Measurements from ENCODE around the gene OSBPL10.

The OSBPL10 gene

DNA sequence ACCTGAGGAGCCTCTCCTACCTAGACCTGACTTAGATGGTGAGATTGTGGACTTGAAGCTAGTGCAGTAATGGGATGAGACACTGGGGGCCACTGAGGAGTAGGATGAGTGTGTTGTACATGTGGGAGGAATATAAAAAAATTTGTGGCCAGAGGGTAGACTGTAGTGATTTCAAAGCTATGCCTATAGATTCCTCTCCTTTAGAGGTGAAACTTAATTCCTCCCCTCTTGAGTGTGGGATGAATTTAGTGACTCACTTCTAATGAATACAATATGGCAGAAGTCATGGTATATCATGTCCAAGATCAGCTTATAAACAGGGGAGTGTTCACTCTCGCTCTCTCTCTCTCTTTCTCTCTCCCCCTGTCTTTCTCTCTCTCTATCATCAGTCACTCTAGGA, 7.2 kb upstream of the OSBPL10 start:
- Histone ChIP-seq H3K9me3 (ENCODE audit: control insufficient read depth, low read length) (peaks cover 63% of the 10 kb centered on the region), H3K27me3 (replicated peaks; ENCODE audit: control insufficient read depth, insufficient read depth, low read length) (no peaks in the 10 kb centered on the region), H3K9ac (ENCODE audit: low read length) (no peak overlapping the region), H3K36me3 (ENCODE audit: control insufficient read depth, insufficient read depth, low read length, severe bottlenecking) (no peaks in the 10 kb centered on the region), H3K4me1 (ENCODE audit: control insufficient read depth, insufficient read depth, low read length) (no peaks in the 10 kb centered on the region), H3K4me3 (ENCODE audit: low read length) (no peak overlapping the region)
- no peak for DNase-seq (ENCODE audit: low read depth)

DNA sequence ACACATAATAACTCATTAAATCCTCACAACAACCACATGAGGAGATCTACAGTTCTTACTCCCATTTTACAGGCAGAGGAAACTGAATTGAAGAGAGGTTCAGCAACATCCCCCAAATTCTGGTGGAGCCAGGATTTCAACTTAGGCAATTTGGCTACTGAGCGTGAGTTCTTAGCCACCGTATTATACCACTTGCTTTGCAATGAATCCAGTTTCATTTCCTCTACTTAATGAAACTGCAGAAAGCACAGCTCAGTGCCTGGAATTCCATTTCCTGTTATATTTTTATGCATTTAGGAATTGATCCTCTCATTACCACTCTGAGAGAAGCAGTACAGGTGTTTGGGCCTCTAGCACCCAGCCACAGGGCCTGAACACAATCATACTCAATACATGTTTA, 4.8 kb upstream of the OSBPL10 start:
- no peaks in the 10 kb centered on the region for H3K4me1 ChIP-seq (ENCODE audit: control insufficient read depth, insufficient read depth, low read length)
- no peaks in the 10 kb centered on the region for H3K27me3 ChIP-seq (replicated peaks; ENCODE audit: control insufficient read depth, insufficient read depth, low read length)
- peaks cover 43% of the 10 kb centered on the region for H3K9me3 ChIP-seq (ENCODE audit: control insufficient read depth, low read length)
- no peak overlapping the region for H3K9ac ChIP-seq (ENCODE audit: low read length)
- H3K4me3 ChIP-seq (ENCODE audit: low read length), result no peak overlapping the region
- no peak for DNase-seq (ENCODE audit: low read depth)
- H3K36me3 ChIP-seq (ENCODE audit: control insufficient read depth, insufficient read depth, low read length, severe bottlenecking), result no peaks in the 10 kb centered on the region

DNA sequence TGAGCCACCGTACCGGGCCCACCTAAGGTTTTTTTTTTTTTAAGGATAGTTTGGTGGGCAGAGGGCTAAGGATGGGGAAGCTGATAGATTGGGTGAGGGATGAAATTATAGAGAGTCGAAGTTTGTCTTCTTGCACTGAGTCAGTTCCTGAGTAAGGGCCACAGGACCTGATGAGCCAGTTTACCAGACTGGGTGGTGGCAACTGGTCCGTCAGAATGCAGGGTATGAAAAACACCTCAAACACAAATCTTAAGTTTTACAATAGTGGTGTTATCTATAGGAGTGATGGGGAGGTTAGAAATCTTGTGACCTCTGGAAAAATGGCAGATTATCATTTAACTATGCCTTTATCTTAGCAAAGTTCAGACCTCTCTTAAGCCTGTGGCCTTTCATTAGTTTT, 3.3 kb upstream of the OSBPL10 start:
- Histone ChIP-seq H3K27me3 (replicated peaks; ENCODE audit: control insufficient read depth, insufficient read depth, low read length) (no peaks in the 10 kb centered on the region), H3K4me3 (ENCODE audit: low read length) (no peak overlapping the region), H3K36me3 (ENCODE audit: control insufficient read depth, insufficient read depth, low read length, severe bottlenecking) (no peaks in the 10 kb centered on the region), H3K4me1 (ENCODE audit: control insufficient read depth, insufficient read depth, low read length) (peaks cover 4% of the 10 kb centered on the region), H3K9me3 (ENCODE audit: control insufficient read depth, low read length) (peaks cover 28% of the 10 kb centered on the region), H3K9ac (ENCODE audit: low read length) (no peak overlapping the region)
- DNase-seq (ENCODE audit: low read depth), result no peak

DNA sequence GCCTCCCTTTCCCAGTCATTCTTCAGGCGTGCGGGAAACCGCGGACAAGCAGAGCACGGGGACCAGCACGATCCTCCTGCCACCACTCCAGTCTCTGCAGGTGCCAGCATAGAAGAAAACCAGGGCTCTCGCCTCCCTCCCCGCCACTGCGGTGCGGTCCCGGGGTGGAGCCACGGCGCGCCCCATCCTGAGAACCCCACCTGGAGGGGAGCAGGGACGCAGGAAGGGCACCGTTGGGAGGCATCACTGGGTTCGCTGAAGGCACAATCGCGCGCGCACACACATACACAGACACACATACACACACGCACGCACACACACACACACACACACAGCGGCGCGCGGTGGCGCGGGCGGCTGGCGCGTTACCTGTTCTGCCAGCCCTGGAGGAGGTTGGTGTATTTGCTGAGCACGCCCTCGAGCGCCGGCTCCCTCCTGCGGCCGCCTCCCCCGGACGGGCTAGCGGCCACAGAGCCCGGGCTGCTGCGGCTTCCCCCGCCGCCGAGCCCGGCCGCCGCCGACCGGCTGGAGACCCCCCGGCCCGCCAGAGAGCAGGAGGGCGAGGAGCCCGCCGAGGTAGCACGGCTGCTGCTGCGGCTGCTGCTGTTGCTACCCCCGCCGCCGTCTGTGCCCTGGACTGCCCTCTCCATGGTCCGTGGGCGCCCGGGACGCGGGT, 394 bp downstream of the OSBPL10 start:
- H3K4me3 ChIP-seq (ENCODE audit: low read length), result peak overlapping the region; percentile 91
- H3K27me3 ChIP-seq (replicated peaks; ENCODE audit: control insufficient read depth, insufficient read depth, low read length), result no peaks in the 10 kb centered on the region
- peaks cover 4% of the 10 kb centered on the region for H3K9me3 ChIP-seq (ENCODE audit: control insufficient read depth, low read length)
- peaks cover 5% of the 10 kb centered on the region for H3K4me1 ChIP-seq (ENCODE audit: control insufficient read depth, insufficient read depth, low read length)
- no peaks in the 10 kb centered on the region for H3K36me3 ChIP-seq (ENCODE audit: control insufficient read depth, insufficient read depth, low read length, severe bottlenecking)
- peak overlapping the region; percentile 71 for H3K9ac ChIP-seq (ENCODE audit: low read length)
- peak; percentile 65 for DNase-seq (ENCODE audit: low read depth)

DNA sequence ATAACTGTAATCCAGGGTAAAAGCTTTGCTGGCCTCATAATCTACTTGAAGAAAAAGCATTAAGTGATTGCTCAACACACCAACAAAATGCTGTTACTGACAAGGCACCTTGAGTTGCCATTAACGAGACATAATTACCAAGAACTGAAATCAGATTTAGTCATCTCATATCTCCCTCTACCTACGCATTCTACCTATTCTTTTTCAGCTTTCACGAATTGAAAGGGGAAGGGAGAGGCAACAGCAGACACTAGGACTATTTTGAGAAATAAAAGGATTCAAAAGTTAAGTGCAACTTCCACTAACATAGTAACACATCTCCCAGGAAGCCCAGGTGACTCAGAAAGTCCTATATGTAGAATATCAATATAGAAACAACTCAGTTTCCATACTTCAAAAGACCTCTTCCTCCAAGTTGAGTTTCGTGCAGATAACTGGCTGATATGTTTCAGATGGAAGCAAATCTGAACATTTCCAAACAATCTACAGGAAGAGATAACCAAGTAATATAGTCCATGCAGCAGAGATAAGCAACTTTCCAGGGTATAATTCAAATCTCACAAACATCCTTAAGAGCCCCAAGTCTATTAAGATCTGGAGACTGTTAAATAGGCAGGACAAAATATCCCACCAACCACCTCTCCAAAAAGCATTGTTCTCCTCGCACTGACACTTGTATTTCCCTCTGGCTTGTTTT, 1.9 kb downstream of the OSBPL10 start:
- Histone ChIP-seq H3K36me3 (ENCODE audit: control insufficient read depth, insufficient read depth, low read length, severe bottlenecking) (no peaks in the 10 kb centered on the region), H3K27me3 (replicated peaks; ENCODE audit: control insufficient read depth, insufficient read depth, low read length) (no peaks in the 10 kb centered on the region), H3K4me1 (ENCODE audit: control insufficient read depth, insufficient read depth, low read length) (peaks cover 5% of the 10 kb centered on the region), H3K9ac (ENCODE audit: low read length) (no peak overlapping the region), H3K9me3 (ENCODE audit: control insufficient read depth, low read length) (peaks cover 4% of the 10 kb centered on the region), H3K4me3 (ENCODE audit: low read length) (peak overlapping the region; percentile 91)
- no peak for DNase-seq (ENCODE audit: low read depth)

DNA sequence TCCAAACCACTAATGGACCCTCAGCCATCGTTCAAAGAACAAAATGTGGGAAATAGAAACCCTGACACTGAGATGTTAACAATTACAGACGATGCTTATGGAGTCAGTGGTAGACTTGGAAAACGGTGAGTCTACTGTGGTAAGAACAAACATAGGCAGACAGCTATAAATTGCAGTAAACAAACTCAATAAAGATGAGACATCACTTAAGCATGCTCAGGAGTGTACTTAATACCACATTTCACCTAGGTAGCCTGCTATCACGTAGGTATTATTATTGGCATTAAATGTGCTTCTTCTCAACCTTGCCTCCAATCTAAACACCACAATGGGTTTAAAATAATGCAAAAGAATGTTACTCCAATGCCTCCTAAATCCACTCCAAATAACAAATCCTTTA, 2.5 kb downstream of the OSBPL10 start:
- H3K36me3 ChIP-seq (ENCODE audit: control insufficient read depth, insufficient read depth, low read length, severe bottlenecking), result no peaks in the 10 kb centered on the region
- H3K4me1 ChIP-seq (ENCODE audit: control insufficient read depth, insufficient read depth, low read length), result peaks cover 5% of the 10 kb centered on the region
- no peak overlapping the region for H3K4me3 ChIP-seq (ENCODE audit: low read length)
- no peak overlapping the region for H3K9ac ChIP-seq (ENCODE audit: low read length)
- no peaks in the 10 kb centered on the region for H3K27me3 ChIP-seq (replicated peaks; ENCODE audit: control insufficient read depth, insufficient read depth, low read length)
- H3K9me3 ChIP-seq (ENCODE audit: control insufficient read depth, low read length), result peaks cover 3% of the 10 kb centered on the region
- no peak for DNase-seq (ENCODE audit: low read depth)

DNA sequence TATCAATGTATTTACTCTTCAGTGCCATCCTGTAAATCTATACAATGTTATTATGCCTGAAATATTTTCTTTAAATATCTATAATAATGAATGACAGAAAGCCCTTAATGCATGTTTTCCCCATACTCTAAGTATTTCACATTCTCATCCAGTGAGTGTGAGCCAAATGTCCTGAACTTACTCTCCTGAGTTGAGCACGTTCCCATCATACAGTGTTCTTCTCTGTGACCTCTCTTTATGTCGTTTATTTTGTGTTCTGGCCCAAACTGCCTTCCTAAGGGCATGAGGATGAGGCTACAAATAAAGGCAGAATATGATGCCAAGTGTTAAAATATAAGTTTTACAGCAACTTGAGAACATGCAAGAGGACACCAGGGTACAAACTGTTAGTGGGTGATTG, 3.3 kb downstream of the OSBPL10 start:
- H3K9me3 ChIP-seq (ENCODE audit: control insufficient read depth, low read length), result no peaks in the 10 kb centered on the region

DNA sequence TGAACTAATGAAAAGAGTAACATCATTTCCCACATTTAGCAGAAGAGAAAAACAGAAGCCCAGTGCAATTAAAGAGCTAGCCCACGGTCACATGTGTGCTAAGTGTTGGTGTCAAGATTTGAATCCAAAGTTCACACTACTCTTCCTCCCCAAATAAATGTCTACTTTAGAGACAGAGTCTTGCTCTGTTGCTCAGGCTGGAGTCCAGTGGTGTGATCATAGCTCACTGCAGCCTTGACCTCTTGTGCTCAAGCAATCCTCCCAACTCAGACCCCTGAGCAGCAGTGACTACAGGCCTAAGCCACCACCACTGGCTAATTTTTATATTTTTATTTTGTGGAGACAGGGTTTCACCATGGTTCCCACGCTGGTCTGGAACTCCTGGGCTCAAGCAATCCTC, 4.8 kb downstream of the OSBPL10 start:
- Histone ChIP-seq H3K36me3 (ENCODE audit: control insufficient read depth, insufficient read depth, low read length, severe bottlenecking) (no peaks in the 10 kb centered on the region), H3K27me3 (replicated peaks; ENCODE audit: control insufficient read depth, insufficient read depth, low read length) (no peaks in the 10 kb centered on the region), H3K9me3 (ENCODE audit: control insufficient read depth, low read length) (no peaks in the 10 kb centered on the region), H3K4me3 (ENCODE audit: low read length) (no peak overlapping the region), H3K4me1 (ENCODE audit: control insufficient read depth, insufficient read depth, low read length) (peaks cover 5% of the 10 kb centered on the region), H3K9ac (ENCODE audit: low read length) (no peak overlapping the region)
- DNase-seq (ENCODE audit: low read depth), result no peak

More for the DNA sequence above, 3.3 kb downstream of the OSBPL10 start:
- Histone ChIP-seq H3K4me1 (ENCODE audit: control insufficient read depth, insufficient read depth, low read length) (peaks cover 5% of the 10 kb centered on the region), H3K9ac (ENCODE audit: low read length) (no peak overlapping the region), H3K27me3 (replicated peaks; ENCODE audit: control insufficient read depth, insufficient read depth, low read length) (no peaks in the 10 kb centered on the region), H3K36me3 (ENCODE audit: control insufficient read depth, insufficient read depth, low read length, severe bottlenecking) (no peaks in the 10 kb centered on the region), H3K4me3 (ENCODE audit: low read length) (no peak overlapping the region)
- DNase-seq (ENCODE audit: low read depth), result peak; percentile 29

DNA sequence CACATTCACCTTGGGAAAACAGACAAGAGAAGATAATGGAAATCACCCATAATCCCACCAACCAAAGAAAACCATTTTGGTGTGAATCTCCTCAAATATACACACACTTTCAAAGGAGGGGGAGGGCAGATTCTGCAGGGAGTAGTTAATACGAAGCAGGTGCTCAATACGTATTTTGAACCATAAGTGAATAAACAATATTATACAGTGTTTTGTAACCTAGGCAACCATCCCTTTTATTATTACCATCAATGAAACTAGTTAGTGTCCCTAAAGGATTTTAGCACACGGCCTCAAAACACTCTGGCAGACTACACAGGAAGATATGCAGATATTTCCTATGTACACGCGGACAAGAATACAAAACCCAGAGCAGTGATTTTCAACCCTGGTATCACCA, 6.1 kb downstream of the OSBPL10 start:
- no peak for DNase-seq (ENCODE audit: low read depth)
- H3K4me1 ChIP-seq (ENCODE audit: control insufficient read depth, insufficient read depth, low read length), result peaks cover 8% of the 10 kb centered on the region
- H3K27me3 ChIP-seq (replicated peaks; ENCODE audit: control insufficient read depth, insufficient read depth, low read length), result no peaks in the 10 kb centered on the region
- H3K4me3 ChIP-seq (ENCODE audit: low read length), result no peak overlapping the region
- no peak overlapping the region for H3K9ac ChIP-seq (ENCODE audit: low read length)
- H3K36me3 ChIP-seq (ENCODE audit: control insufficient read depth, insufficient read depth, low read length, severe bottlenecking), result no peaks in the 10 kb centered on the region
- no peaks in the 10 kb centered on the region for H3K9me3 ChIP-seq (ENCODE audit: control insufficient read depth, low read length)

DNA sequence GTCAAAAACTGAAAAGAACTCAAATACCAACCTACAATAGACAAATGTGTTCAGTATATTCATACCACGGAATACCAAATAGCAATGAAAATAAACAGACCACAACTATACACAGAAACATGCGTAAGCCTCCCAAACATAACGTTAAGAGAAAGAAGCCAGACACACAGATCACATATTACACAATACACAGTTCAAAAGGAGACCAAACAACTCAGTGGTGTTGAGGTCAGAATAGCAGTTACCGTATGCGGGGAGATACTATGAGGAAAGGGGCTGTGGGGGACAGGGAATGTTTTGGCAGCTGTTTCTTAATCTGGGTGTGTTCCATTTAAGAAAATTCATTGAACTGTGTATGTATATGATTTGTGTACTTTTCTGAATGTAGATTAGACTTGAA, 6.6 kb downstream of the OSBPL10 start:
- peak; percentile 76 for DNase-seq (ENCODE audit: low read depth)
- Histone ChIP-seq H3K36me3 (ENCODE audit: control insufficient read depth, insufficient read depth, low read length, severe bottlenecking) (no peaks in the 10 kb centered on the region), H3K9me3 (ENCODE audit: control insufficient read depth, low read length) (no peaks in the 10 kb centered on the region), H3K4me1 (ENCODE audit: control insufficient read depth, insufficient read depth, low read length) (peaks cover 10% of the 10 kb centered on the region), H3K27me3 (replicated peaks; ENCODE audit: control insufficient read depth, insufficient read depth, low read length) (no peaks in the 10 kb centered on the region), H3K4me3 (ENCODE audit: low read length) (no peak overlapping the region), H3K9ac (ENCODE audit: low read length) (no peak overlapping the region)

DNA sequence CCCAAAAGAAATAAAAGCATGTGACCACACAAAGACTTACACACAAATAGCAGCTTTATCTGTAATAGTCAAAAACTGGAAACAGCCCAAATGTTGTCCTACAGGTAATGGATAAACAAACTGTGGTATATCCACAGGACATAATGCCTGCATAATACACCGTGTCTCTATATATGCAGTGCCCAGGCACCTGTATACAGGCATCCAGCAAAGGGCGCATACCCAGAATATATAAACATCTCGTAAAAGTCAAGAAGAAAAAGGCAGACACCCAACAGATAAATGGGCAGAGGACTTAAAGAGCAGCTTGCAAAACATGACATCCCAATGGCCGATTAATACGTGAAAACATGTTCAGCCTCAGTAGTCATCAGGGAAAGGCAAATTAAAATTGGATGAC, 7.2 kb downstream of the OSBPL10 start:
- Histone ChIP-seq H3K9me3 (ENCODE audit: control insufficient read depth, low read length) (no peaks in the 10 kb centered on the region), H3K4me3 (ENCODE audit: low read length) (no peak overlapping the region), H3K4me1 (ENCODE audit: control insufficient read depth, insufficient read depth, low read length) (peaks cover 13% of the 10 kb centered on the region), H3K27me3 (replicated peaks; ENCODE audit: control insufficient read depth, insufficient read depth, low read length) (no peaks in the 10 kb centered on the region), H3K9ac (ENCODE audit: low read length) (no peak overlapping the region), H3K36me3 (ENCODE audit: control insufficient read depth, insufficient read depth, low read length, severe bottlenecking) (no peaks in the 10 kb centered on the region)
- no peak for DNase-seq (ENCODE audit: low read depth)

All from adipocyte (in vitro differentiated cells).